ENCODE results near the gene PAFAH2.
"Not testable (repeated sequence)": the region's sequence is repeated elsewhere in the genome, so short reads cannot be mapped to it uniquely, and the experiment has no call there.

Gene PAFAH2

GRCh38 chr1:25985171-25985570 is 12.7 kb downstream of the PAFAH2 start:
- DNase-seq (ENCODE audit: low read depth), result no peak

GRCh38 chr1:25979210-25979609 is 18.7 kb downstream of the PAFAH2 start:
- DNase-seq (ENCODE audit: low read depth), result no peak

- DNase-seq (ENCODE audit: low read depth), result no peak
Observed at GRCh38 chr1:25978403-25978802, 19.5 kb downstream of the PAFAH2 start.

GRCh38 chr1:25977801-25978200 is 20.1 kb downstream of the PAFAH2 start:
- DNase-seq (ENCODE audit: low read depth), result no peak

GRCh38 chr1:25973610-25974321 is 24.1 kb downstream of the PAFAH2 start:
- DNase-seq (ENCODE audit: low read depth), result no peak

GRCh38 chr1:25971811-25972180 is 26.1 kb downstream of the PAFAH2 start:
- DNase-seq (ENCODE audit: low read depth), result no peak

GRCh38 chr1:25971066-25971810 is 26.6 kb downstream of the PAFAH2 start:
- peak; percentile 9 for DNase-seq (ENCODE audit: low read depth)

- no peak for DNase-seq (ENCODE audit: low read depth)
Observed at GRCh38 chr1:25967308-25967707, 30.6 kb downstream of the PAFAH2 start.

GRCh38 chr1:25959611-25960010 is 38.3 kb downstream of the PAFAH2 start:
- DNase-seq (ENCODE audit: low read depth), result no peak

GRCh38 chr1:25958465-25958864 is 39.4 kb downstream of the PAFAH2 start:
- no peak for DNase-seq (ENCODE audit: low read depth)

- DNase-seq (ENCODE audit: low read depth), result no peak
Observed at GRCh38 chr1:25955553-25955952, 42.3 kb downstream of the PAFAH2 start.

- DNase-seq (ENCODE audit: low read depth), result no peak
Observed at GRCh38 chr1:25954282-25954938, 43.5 kb downstream of the PAFAH2 start.

- DNase-seq (ENCODE audit: low read depth), result no peak
Observed at GRCh38 chr1:25952841-25953401, 44.9 kb downstream of the PAFAH2 start.

GRCh38 chr1:25948641-25949040 is 49.2 kb downstream of the PAFAH2 start:
- DNase-seq (ENCODE audit: low read depth), result no peak

- DNase-seq (ENCODE audit: low read depth), result no peak
Observed at GRCh38 chr1:25947027-25947426, 50.8 kb downstream of the PAFAH2 start.

GRCh38 chr1:25945761-25946160 is 52.1 kb downstream of the PAFAH2 start:
- no peak for DNase-seq (ENCODE audit: low read depth)

GRCh38 chr1:25944986-25945385 is 52.9 kb downstream of the PAFAH2 start:
- no peak for DNase-seq (ENCODE audit: low read depth)

- not testable (repeated sequence) for DNase-seq (ENCODE audit: low read depth)
Observed at GRCh38 chr1:25943511-25943910, 54.4 kb downstream of the PAFAH2 start.

- no peak for DNase-seq (ENCODE audit: low read depth)
Observed at GRCh38 chr1:25936947-25937346, 60.9 kb downstream of the PAFAH2 start.

- no peak for DNase-seq (ENCODE audit: low read depth)
Observed at GRCh38 chr1:25933479-25934365, 64.1 kb downstream of the PAFAH2 start.

GRCh38 chr1:25932811-25933400 is 65.0 kb downstream of the PAFAH2 start:
- DNase-seq (ENCODE audit: low read depth), result not testable (repeated sequence)
